NB4 (cell line): ENCODE measurements around the gene NR4A1.

Experiments used
- DNase-seq: peaks from one replicate; pipeline ENCODE4 v3.0.0; 2010; ENCODE audit warnings: low read depth
- H3K4me3 ChIP-seq: one replicate; pipeline ENCODE4 v1.5.1; 2011; ENCODE audit warnings: mild to moderate bottlenecking, low read depth, low read length, moderate library complexity
- MYC ChIP-seq: IDR thresholded peaks from 2 replicates; pipeline ENCODE4 v1.6.1; 2011; ENCODE audit warnings: low read depth, low read length
- POLR2A ChIP-seq: IDR thresholded peaks from 2 replicates; pipeline ENCODE4 v1.6.1; 2011; ENCODE audit warnings: mild to moderate bottlenecking; ENCODE audit not compliant: insufficient read length; ENCODE audit errors: extremely low read depth
- TF ChIP-seq, protein P1 (sequence below): IDR thresholded peaks from 2 replicates; pipeline ENCODE4 v1.6.1; 2011; ENCODE audit warnings: low read depth, low read length
- TF ChIP-seq, protein P2 (sequence below): IDR thresholded peaks from one replicate; pipeline ENCODE4 v1.5.1; 2012; ENCODE audit warnings: low read depth, low read length

NR4A1 gene

DNA sequence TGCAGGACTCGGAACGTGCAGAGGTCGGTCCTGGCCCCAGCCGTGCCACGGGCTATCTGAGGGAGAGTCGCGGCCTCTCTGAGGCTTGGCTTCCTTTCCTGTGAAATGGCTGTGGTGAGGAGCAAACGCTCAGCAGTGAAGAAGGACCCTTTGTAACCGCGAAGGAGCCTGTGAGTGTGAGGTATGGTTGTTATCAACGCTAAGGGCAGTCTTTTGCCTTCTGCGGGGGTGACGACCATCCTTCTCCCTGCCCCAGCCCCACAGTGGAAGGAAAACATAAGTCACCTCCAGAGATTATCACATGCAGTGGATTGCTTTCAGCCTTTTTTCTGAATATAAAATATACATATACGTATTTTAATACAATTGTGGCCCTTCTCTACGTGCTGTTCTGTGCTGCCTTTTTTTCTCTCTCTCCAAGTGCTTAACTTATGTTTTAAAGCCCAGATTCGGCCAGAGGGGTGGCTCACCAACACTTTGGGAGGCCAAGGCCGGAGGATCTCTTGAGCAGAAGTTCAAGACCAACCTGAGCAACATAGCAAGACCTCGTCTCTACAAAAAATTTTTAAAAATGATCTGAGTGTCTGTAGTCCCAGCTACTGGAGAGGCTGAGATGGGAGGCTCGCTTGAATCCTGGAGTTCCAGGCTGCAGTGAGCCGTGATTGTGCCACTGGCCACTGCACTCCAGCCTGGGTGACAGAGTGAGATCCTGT is 27.1 kb upstream of the NR4A1 start:
- TF ChIP-seq, protein P1, sequence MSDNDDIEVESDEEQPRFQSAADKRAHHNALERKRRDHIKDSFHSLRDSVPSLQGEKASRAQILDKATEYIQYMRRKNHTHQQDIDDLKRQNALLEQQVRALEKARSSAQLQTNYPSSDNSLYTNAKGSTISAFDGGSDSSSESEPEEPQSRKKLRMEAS = no peak
- TF ChIP-seq, protein P2, sequence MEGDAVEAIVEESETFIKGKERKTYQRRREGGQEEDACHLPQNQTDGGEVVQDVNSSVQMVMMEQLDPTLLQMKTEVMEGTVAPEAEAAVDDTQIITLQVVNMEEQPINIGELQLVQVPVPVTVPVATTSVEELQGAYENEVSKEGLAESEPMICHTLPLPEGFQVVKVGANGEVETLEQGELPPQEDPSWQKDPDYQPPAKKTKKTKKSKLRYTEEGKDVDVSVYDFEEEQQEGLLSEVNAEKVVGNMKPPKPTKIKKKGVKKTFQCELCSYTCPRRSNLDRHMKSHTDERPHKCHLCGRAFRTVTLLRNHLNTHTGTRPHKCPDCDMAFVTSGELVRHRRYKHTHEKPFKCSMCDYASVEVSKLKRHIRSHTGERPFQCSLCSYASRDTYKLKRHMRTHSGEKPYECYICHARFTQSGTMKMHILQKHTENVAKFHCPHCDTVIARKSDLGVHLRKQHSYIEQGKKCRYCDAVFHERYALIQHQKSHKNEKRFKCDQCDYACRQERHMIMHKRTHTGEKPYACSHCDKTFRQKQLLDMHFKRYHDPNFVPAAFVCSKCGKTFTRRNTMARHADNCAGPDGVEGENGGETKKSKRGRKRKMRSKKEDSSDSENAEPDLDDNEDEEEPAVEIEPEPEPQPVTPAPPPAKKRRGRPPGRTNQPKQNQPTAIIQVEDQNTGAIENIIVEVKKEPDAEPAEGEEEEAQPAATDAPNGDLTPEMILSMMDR = no peak
- TF ChIP-seq MYC = no peak
- no peak for TF ChIP-seq POLR2A
- DNase-seq = no peak
- H3K4me3 ChIP-seq = no peak overlapping the region

DNA sequence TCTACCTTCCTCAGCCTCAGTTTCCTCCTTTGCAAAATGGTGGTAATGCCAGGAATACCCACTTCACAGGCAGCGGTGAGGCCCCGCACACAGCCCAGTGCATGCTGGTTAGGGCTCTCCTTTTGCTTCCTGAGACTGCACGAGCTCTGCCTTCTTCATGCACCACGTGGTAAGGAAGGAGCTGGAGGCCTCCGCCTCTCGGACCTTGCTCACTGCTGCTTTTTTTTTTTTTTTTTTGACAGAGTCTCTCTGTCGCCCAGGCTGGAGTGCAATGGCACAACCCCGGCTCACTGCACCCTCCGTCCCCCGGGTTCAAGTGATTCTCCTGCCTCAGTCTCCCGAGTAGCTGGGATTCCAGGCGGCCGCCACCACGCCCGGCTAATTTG is 26.4 kb upstream of the NR4A1 start:
- no peak for TF ChIP-seq POLR2A
- TF ChIP-seq, protein P2 = no peak
- TF ChIP-seq MYC = no peak
- TF ChIP-seq, protein P1 = no peak
- DNase-seq = no peak
- H3K4me3 ChIP-seq = no peak overlapping the region

DNA sequence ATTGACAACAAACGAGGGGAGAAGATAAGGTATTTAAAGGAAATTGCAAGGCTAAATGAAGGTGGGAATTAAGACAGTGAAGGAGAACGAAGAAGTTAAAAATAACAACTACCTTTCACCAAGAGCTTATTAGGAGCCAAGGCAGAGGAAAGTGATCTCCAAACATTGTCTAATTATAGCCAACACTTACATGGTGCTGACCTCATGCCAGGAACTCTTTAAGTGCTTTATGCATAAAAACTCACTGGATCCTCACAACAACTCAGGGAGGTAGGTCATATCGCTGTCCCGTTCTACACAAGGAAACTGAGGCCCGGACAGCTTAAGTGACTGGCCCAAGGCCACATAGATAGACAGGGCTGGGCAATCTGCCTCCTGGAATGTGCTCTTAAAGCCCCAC is 25.0 kb upstream of the NR4A1 start:
- TF ChIP-seq POLR2A (no peak), MYC (no peak)
- TF ChIP-seq, protein P1 = no peak
- TF ChIP-seq, protein P2 = no peak
- no peak overlapping the region for H3K4me3 ChIP-seq
- DNase-seq = no peak

DNA sequence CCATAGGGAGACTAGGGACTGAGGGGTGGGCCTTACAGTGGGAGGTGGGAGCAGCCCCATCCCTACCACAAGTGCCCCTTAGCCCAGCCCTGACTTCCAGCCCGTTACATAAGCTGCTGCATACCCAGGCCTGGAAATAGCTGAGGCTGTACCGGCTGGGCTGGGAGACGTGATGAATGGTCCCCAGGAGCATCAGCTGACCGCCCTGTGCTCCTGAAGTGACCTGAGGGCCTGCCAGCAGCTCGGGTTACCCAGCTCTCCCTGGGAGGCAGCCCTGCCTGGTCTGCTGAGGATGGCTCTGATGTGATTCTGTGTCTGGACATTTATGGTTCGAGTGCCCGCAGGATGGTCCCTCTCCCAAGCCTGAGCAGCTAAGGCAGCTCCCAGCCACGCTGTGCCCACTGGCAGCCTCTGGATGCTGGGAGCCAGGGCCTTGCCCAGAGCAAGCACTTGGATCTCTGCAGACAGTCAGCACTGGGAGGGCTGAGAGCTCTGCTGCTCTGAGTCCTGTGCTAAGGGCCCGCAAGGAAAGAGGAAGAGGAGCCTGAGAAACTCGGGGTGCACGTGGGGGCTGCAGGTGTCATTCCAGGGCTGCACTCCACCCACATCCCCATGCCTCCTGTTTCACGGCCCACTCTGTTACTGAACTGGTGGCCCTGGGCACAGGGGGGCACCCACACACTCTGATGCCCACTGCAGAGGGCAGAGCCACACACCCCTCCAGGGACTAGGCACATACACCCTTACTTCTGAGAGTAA is 24.0 kb upstream of the NR4A1 start:
- no peak overlapping the region for H3K4me3 ChIP-seq
- TF ChIP-seq, protein P2 = no peak
- TF ChIP-seq MYC = no peak
- DNase-seq = no peak

DNA sequence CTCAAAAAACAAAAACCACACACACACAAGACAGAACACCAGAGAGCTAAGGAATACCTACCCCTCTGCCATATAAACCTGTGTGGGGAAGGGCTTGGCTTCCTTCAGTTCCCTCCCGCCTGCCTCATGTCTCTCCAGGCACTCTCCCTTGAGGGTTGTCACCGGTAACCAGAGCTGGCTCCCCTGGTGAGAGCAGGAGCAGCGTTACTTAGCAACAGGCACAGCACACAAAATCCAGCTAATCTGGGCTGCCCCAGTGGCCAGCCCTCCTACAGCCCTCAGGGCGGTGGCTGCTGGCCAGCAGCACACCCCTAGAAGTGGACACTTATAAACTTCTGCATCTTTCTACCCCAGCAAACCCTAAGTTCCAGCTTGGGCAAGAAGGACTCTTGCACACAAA is 21.6 kb upstream of the NR4A1 start:
- DNase-seq = peak; percentile 79
- H3K4me3 ChIP-seq = no peak overlapping the region
- TF ChIP-seq POLR2A (no peak), MYC (no peak)
- TF ChIP-seq, protein P1 = no peak
- TF ChIP-seq, protein P2 = no peak
